Lower leg skin (tissue), 3 donors: Measurements from ENCODE around the gene COX10.

ENCODE experiments used
- CTCF ChIP-seq, 3 donors: fragments of 450-650 bp; IDR thresholded peaks; one replicate each; pipeline ENCODE4 v1.5.1; 2016; ENCODE audit warnings: antibody characterized with exemption in 3 of 3, mild to moderate bottlenecking in 3 of 3, moderate library complexity in 2 of 3
- POLR2A ChIP-seq, 2 donors: fragments of 450-650 bp; IDR thresholded peaks; one replicate each; pipeline ENCODE4 v1.6.1; 2016 to 2017; ENCODE audit warnings: antibody characterized with exemption in 2 of 2, mild to moderate bottlenecking in 1 of 2, moderate library complexity in 1 of 2

GRCh38 chr17:14201988-14202380 lies 132.7 kb downstream of the COX10 start:
- TF ChIP-seq POLR2A (IDR thresholded peaks at IDR 0.05) = no peak
- no peak for TF ChIP-seq CTCF (IDR thresholded peaks at IDR 0.05)
